HG03066 (cell line): Measurements from ENCODE around the gene MKX.

ENCODE experiments used
- ATAC-seq: cut with Tn5 transposase; IDR thresholded peaks from one replicate; pipeline ENCODE4 v1.9.1; 2021; ENCODE audit warnings: low read depth; ENCODE audit not compliant: unreplicated experiment

The MKX gene

DNA sequence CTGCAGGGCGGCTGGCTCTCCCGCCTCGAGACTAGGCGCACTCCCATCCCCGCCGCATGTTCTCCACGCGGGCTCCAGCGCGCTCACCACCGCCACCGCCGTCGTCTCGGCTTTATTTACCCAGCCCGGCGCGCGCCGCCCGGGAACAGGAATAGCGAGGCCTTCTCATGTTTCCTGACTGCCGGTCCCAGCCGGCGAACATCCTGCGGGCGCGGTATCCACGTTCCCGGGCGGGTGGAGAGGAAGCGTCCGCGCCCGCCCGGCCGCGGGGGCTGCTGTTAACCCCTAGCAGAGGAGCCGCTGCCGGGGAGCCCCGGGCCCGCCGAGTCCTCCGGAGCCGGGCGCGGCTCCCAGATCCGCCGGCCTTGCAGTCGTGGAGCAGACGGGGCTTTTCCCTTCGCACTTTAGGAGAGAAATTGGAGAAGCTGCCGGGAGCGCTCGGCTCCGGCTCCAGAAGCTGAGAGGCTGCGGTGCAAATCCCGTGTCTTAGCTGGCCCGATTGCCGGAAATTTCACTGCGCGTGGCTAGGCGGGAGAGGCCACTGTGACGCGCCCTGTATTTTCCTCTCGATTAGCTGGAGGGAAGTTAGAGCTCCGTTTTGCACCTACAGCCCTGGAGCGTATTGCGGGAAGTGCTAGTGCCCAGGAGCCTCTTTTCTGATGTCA lies at the start of gene MKX:
TSS of gene MKX (minus strand) at position 88 of the 665 bp plus-strand sequence. CDS start 2,404 bp downstream, outside the sequence.
- ATAC-seq = no peak

GRCh38 chr10:27794157-27794556 lies 48.5 kb upstream of the MKX start:
- ATAC-seq = no peak

- no peak for ATAC-seq
Measured at GRCh38 chr10:27792216-27792615, 46.6 kb upstream of the MKX start.

GRCh38 chr10:27784272-27784671 lies 38.7 kb upstream of the MKX start:
- ATAC-seq = no peak

DNA sequence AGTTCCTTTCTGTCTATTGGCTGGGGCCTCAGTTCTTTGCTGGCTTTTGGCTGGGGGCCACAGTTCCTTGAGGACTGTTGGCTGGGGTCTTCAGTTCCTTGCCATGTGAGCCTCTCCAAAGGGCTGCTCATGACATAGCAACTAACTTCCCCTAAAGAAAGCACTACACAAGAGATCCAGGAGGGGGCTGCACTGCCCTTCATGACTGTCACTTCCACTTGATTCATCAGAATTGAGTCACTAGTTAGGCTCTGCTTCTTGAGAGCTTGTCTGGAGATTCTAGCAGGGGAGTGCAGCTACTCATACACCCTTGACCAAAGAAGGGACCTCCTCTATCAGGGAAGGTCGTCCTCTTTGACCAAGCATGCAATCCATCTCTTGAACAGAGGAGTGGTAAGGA lies 38.0 kb upstream of the MKX start:
- ATAC-seq = no peak

DNA sequence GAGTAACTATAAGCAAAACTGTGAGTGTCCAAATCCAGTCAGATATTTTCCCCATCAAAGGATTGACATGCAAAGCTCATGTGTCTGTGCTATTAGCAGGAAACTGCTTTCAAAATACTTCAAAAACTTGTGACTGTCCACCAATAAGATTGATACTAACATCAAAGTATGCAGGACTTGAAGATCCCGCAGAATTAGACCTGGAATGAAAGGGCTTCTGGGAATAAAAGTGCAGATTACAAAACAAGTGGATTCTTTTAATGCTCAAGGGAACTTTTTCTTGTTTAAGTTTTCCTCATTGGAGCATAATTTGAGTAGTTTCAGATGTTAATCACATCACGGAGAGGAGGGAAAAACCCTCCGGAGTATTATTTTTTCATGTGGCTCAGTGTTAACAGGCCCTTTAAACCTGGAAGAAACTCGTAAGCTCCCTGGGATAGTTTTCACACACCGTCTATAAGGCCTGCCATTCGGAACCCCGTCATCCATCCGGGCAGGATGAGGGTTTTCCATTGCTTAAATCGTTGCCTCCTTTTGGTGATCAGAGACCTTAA lies 33.9 kb upstream of the MKX start:
- ATAC-seq = no peak

DNA sequence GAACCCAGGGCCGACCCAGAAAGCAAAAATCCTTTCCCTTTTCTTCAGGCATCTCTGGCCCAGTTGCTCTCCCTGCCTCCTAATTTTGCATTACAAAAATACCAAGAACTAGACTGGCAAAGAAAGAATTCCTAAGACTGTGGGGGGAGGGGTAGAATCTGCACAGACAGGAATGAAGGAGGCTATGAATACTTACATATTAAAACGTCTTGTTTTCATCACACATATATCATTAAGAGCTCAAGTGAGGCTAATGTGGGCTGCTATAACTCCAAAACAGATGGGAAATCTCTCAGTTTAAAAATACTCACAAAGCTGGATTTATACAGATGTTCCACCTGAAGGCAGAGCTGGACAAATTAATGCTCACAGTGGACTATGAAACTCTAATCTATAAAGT lies 29.2 kb upstream of the MKX start:
- ATAC-seq = no peak

- ATAC-seq = no peak
Measured at GRCh38 chr10:27771231-27771630, 25.6 kb upstream of the MKX start.

DNA sequence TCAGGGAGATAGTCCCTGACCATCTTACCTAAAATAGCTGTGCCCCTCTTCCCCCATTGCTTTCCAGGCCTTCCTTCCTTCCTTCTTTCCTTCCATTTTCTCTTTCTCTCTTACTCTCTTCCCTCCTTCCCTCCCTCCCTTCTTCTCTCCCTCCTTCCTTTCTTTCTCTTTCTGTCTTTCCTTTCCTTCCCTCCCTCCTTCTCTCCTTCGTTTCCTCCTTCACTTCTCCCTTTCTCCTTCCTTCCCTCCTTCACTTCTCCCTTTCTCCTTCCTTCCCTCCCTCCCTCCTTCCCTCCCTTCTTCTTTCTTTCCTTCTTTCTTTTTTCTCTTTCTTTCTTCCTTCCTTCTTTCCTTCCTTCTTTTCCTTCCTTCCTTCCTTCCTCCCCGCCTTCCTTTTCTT lies 24.6 kb upstream of the MKX start:
- no peak for ATAC-seq

DNA sequence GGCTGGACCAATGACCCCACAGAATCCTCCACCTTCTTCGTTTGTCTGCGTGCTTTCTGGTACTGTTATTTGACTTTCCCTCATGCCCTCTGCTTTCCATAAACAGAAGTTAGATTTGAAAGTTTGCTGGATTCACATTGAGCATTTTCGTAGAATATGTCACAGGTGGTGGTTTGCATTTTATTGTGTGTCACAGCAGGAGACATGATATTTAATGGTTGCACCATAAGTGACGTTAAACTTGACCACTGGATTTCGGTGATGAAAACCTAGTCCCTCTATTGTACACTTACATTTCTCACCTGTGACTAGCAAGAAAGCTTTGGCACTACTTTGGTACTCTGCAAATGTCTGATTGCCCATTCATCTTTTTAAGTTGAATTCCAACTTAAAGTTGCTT lies 15.2 kb upstream of the MKX start:
- ATAC-seq = no peak

- no peak for ATAC-seq
Measured at GRCh38 chr10:27759483-27760272, 14.1 kb upstream of the MKX start.

- no peak for ATAC-seq
Measured at GRCh38 chr10:27752673-27753237, 7.1 kb upstream of the MKX start.

GRCh38 chr10:27748601-27749000 lies 3.0 kb upstream of the MKX start:
- no peak for ATAC-seq

- ATAC-seq = no peak
Measured at GRCh38 chr10:27747096-27747451, 1.5 kb upstream of the MKX start.

GRCh38 chr10:27746397-27747095 lies 927 bp upstream of the MKX start:
- ATAC-seq = no peak

DNA sequence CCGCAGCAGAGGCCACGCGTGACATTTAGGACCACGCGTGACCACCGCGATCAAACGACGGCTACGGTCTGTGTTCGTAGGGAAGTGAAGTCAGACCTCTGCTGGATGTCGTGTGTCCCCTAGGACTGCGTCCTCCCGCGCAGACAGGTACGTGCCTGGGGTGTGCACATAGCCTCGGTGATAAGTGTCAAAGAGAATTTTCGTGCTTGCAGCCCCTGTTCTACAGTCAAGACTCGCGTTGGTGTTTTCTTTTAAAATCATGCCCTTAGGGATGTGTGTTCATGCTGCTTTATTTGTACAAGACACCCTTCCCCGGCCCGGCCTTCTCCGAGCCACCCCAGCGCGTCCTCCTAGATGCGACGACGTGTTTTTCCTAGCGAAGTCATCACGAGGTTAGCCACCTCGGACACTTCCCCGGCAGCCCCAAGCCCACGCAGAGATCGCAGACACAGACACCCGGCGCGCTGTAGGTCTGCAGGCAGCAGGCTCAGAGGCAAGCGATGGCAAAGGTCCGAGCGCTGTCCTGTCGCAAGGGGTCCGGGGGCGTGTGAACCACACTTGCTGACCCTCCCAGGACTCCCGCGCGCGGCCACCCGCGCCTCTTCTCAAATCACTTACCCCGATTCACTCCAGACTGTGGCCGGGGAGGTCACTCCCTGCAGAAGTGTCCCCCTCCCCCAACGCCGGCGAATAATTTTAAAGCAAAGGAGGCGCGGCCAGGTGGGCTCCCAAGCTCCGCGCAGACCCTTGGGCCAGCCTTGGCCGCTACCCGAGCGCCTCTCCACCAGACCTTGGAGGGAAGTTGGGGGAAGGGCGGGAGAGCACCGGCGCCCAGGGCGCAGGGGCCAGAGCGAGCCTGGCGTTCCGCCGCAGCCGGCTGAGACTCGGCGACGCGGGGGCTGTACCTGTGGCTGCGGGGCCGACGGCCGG lies 552 bp downstream of the MKX start:
- no peak for ATAC-seq

DNA sequence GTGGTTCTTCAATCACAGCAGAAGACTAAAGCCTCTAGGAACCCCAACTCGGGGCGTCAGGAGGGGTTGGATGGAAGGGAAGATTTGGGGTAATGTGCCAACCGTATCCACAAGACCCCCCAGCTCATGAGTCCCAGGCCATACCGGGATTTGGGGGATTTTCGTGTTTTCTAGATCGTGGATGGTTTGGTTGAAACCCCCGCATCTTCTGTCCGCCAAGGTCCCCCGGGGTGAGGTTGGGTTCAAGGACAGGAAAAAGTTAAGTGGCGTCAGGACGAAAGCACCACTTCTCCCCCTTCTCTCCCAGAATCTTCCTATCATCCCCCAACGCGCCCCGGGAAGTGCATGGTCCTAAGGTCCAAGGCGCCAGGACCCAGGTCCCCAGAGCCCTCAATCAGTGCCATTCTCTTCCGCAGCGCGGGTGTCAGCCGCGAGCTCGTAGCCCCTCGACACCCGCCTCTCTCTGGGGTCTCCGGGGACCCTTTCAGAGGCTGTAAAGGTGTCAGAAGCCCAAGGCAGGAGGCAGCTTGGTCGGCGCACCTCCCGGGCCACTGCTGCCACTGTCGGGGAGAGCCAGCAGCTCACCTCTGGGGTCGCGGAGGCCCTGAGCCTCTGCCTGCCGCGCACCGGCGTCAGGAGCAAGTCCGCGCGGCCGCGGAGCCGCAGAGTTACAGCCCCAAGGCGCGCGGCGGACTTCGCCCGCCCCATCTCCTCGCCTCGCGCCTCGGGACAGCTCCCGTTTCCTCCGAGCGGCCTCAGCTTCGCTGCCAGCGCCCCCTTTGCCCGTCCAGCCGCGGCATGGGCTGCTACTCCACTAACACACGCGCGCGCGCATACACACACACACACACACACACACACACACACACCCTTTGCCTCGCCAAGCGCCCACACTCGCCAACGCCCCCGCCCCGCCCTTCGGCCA lies 1.5 kb downstream of the MKX start:
- ATAC-seq = no peak

GRCh38 chr10:27743012-27743876 lies 2.4 kb downstream of the MKX start:
- no peak for ATAC-seq
